Measurements from ENCODE around the gene GUSB.
"Not testable (repeated sequence)": the region's sequence is repeated elsewhere in the genome, so short reads cannot be mapped to it uniquely, and the experiment has no call there.

Gene GUSB

GRCh38 chr7:65975814-65976445 lies 6.1 kb downstream of the GUSB start:
- DNase-seq (ENCODE audit: low spot score) = no peak

- DNase-seq (ENCODE audit: low spot score) = no peak
Observed at GRCh38 chr7:65974876-65975275, 7.1 kb downstream of the GUSB start.

- no peak for DNase-seq (ENCODE audit: low spot score)
Observed at GRCh38 chr7:65974191-65974801, 7.7 kb downstream of the GUSB start.

GRCh38 chr7:65972976-65973375 lies 9.0 kb downstream of the GUSB start:
- no peak for DNase-seq (ENCODE audit: low spot score)

- DNase-seq (ENCODE audit: low spot score) = no peak
Observed at GRCh38 chr7:65971021-65971420, 11.0 kb downstream of the GUSB start.

- DNase-seq (ENCODE audit: low spot score) = no peak
Observed at GRCh38 chr7:65968256-65969185, 13.5 kb downstream of the GUSB start.

- DNase-seq (ENCODE audit: low spot score) = no peak
Observed at GRCh38 chr7:65967361-65968155, 14.5 kb downstream of the GUSB start.

- DNase-seq (ENCODE audit: low spot score) = no peak
Observed at GRCh38 chr7:65966146-65966545, 15.9 kb downstream of the GUSB start.

- not testable (repeated sequence) for DNase-seq (ENCODE audit: low spot score)
Observed at GRCh38 chr7:65964671-65965070, 17.3 kb downstream of the GUSB start.

GRCh38 chr7:65962033-65962432 lies 20.0 kb downstream of the GUSB start:
- no peak for DNase-seq (ENCODE audit: low spot score)

GRCh38 chr7:65960351-65961074 lies 21.5 kb downstream of the GUSB start:
- no peak for DNase-seq (ENCODE audit: low spot score)

- no peak for DNase-seq (ENCODE audit: low spot score)
Observed at GRCh38 chr7:65955718-65956117, 26.3 kb downstream of the GUSB start.

GRCh38 chr7:65953890-65954450 lies 28.0 kb downstream of the GUSB start:
- no peak for DNase-seq (ENCODE audit: low spot score)

GRCh38 chr7:65953001-65953720 lies 28.9 kb downstream of the GUSB start:
- no peak for DNase-seq (ENCODE audit: low spot score)

GRCh38 chr7:65951837-65952578 lies 30.0 kb downstream of the GUSB start:
- no peak for DNase-seq (ENCODE audit: low spot score)

- DNase-seq (ENCODE audit: low spot score) = no peak
Observed at GRCh38 chr7:65946904-65947303, 35.1 kb downstream of the GUSB start.

- DNase-seq (ENCODE audit: low spot score) = not testable (repeated sequence)
Observed at GRCh38 chr7:65945787-65946186, 36.2 kb downstream of the GUSB start.

GRCh38 chr7:65938336-65938895 lies 43.6 kb downstream of the GUSB start:
- no peak for DNase-seq (ENCODE audit: low spot score)

GRCh38 chr7:65937296-65937695 lies 44.7 kb downstream of the GUSB start:
- DNase-seq (ENCODE audit: low spot score) = no peak
